CD4-positive, alpha-beta T cell (primary cell): Measurements from ENCODE around the gene MPV17. TPM values are rescaled to one million over a fixed set of nuclear protein-coding genes. Genes with fewer than 3 reads are reported as not detected.

Experiments
- ATAC-seq: fragments of 200-7000 bp; cut with Tn5 transposase; one replicate; pipeline ENCODE4 v1.10.0; 2022; ENCODE audit warnings: mild to moderate bottlenecking; ENCODE audit not compliant: poor library complexity
- CTCF ChIA-PET: fragments of 350-600 bp; sonication (Branson Sonifier 250); formaldehyde crosslinking; loops from one replicate; lab custom pipeline; 2021; ENCODE audit warnings: antibody characterized with exemption, inconsistent platforms; lab: Charles Lee
- POLR2A ChIA-PET: fragments of 350-600 bp; sonication (Branson Sonifier 250); formaldehyde crosslinking; loops from one replicate; lab custom pipeline; 2021; ENCODE audit warnings: antibody characterized with exemption, inconsistent platforms; lab: Charles Lee
- DNase-seq, 14 experiments: peaks; one replicate each; pipeline ENCODE4 v3.0.0-alpha.2; 2013 to 2020; ENCODE audit warnings: mixed read lengths in 2 of 14
- H3K27ac ChIP-seq, 2 donors: one replicate each; pipeline versions ENCODE4 v1.5.1 to v1.7.0; 2013; ENCODE audit warnings: low read length in 2 of 2, low read depth in 1 of 2, mild to moderate bottlenecking in 1 of 2
- H3K27me3 ChIP-seq, 2 experiments: 1 replicate in 1 of 2; 2 replicates in 1 of 2; pipeline versions ENCODE4 v1.6.1 to v1.7.0; 2013; ENCODE audit warnings: low read length in 2 of 2, control low read depth in 1 of 2, mild to moderate bottlenecking in 1 of 2, moderate library complexity in 1 of 2; ENCODE audit not compliant: insufficient read depth in 2 of 2, control insufficient read depth in 1 of 2
- H3K36me3 ChIP-seq: one replicate; pipeline ENCODE4 v1.6.1; 2013; ENCODE audit warnings: low read length, control low read depth; ENCODE audit not compliant: insufficient read depth
- H3K4me1 ChIP-seq: one replicate; pipeline ENCODE4 v1.6.1; 2013; ENCODE audit warnings: low read length, control low read depth; ENCODE audit not compliant: insufficient read depth
- H3K4me3 ChIP-seq: one replicate; pipeline ENCODE4 v1.5.1; 2013; ENCODE audit warnings: mild to moderate bottlenecking, low read length, moderate library complexity
- H3K9me3 ChIP-seq, 2 experiments: 1 replicate in 1 of 2; 2 replicates in 1 of 2; pipeline versions ENCODE4 v1.6.1 to v1.7.0; 2013; ENCODE audit warnings: low read length in 2 of 2, mild to moderate bottlenecking in 2 of 2, control low read depth in 1 of 2, moderate library complexity in 1 of 2; ENCODE audit not compliant: control insufficient read depth in 1 of 2, insufficient read depth in 1 of 2
- H3K27ac Mint-ChIP-seq: one replicate; pipeline ENCODE4 v1.8.0; 2020; ENCODE audit warnings: mixed read lengths
- H3K27me3 Mint-ChIP-seq: one replicate; pipeline ENCODE4 v1.8.0; 2021; ENCODE audit warnings: mixed read lengths
- H3K36me3 Mint-ChIP-seq: one replicate; pipeline ENCODE4 v1.8.0; 2021; ENCODE audit warnings: low read depth, mixed read lengths
- H3K4me1 Mint-ChIP-seq: one replicate; pipeline ENCODE4 v1.8.0; 2021; ENCODE audit warnings: low read depth, mixed read lengths
- H3K4me3 Mint-ChIP-seq: one replicate; pipeline ENCODE4 v1.8.0; 2020; ENCODE audit warnings: mild to moderate bottlenecking, mixed read lengths
- H3K9me3 Mint-ChIP-seq: one replicate; pipeline ENCODE4 v1.8.0; 2020; ENCODE audit warnings: mixed read lengths
- intact Hi-C, 2 experiments: fragments of 100-400 bp; cut with DNase I in 1 of 2; cut with micrococcal nuclease in 1 of 2; formaldehyde crosslinking; loops; one replicate each; pipeline versions ENCODE4 v1.15.1 to v1.9.0; 2023 to 2025; cut with DNase I, micrococcal nuclease
- total RNA-seq, 174 experiments: library from RNA in 2 of 174; stranded (reverse) in 2 of 174; gene quantifications; one replicate each; pipeline ENCODE4 v1.2.3 and lab custom pipeline; 2021 to 2026
- TF ChIP-seq, protein P1 (sequence below): fragments of 200-600 bp; IDR thresholded peaks from one replicate; pipeline ENCODE4 v1.8.0; 2022; ENCODE audit warnings: antibody characterized with exemption, mild to moderate bottlenecking

The MPV17 gene
- total RNA-seq, 2 experiments from 2014 or later = 29.3 to 31.0 TPM

DNA sequence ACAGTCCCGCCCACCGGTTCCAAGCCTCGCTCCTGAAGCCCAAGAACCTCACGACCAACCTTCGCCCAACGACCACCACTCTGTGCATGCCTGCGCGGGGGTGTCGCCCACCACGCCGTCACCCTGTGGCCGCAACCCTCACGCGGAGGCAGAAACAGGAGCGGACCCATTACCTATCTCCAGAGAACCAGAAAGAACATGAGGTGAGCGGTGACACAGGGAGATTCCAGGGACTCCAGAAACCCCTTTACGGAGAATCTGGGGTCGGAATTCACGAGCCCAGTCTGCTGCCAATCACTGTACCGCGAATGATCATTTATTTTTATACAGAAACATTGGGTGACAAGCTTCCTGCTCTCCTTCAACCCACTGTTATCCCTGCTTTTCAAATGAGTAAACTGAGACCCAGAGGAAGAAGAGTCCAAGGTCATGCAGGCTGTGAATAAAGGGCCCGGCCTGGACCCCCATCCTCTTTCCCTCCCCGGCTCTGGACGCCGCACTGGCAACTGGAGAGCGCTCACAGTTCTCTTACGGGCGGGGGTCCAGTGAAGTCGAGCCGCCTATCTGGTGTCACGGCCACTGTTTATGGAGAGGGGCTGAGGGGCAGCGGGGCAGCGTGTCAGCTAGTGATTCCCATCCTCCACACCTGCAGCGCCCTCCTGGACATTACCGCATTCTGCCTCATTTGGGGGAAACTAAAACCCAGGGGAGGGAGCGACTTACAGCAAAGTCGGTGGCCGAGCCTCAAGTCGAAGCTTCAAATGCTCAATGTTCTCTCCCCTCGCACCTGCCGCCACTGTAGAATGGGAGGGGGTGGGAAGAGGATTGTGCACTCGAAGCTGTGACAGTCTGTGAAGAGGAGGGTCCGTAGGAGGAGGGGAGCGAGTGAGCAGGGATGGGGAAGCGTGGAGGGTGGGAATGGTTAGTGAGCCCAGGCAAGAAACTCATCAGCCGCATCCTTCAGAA, 59.3 kb downstream of the MPV17 start:
- POLR2A ChIA-PET = interaction anchor here (0.7 kb wide), 3 partner anchors 16 to 812 kb away, joined by 3 to 5 read pairs (median 3); partner anchors contain the start of genes ATRAID and SLC5A6
- CTCF ChIA-PET = interaction anchor here (1.0 to 1.2 kb wide), 3 partner anchors 16 to 46 kb away, joined by 3 to 5 read pairs (median 3); partner anchors contain the start of gene CAD
- TF ChIP-seq, protein P1, sequence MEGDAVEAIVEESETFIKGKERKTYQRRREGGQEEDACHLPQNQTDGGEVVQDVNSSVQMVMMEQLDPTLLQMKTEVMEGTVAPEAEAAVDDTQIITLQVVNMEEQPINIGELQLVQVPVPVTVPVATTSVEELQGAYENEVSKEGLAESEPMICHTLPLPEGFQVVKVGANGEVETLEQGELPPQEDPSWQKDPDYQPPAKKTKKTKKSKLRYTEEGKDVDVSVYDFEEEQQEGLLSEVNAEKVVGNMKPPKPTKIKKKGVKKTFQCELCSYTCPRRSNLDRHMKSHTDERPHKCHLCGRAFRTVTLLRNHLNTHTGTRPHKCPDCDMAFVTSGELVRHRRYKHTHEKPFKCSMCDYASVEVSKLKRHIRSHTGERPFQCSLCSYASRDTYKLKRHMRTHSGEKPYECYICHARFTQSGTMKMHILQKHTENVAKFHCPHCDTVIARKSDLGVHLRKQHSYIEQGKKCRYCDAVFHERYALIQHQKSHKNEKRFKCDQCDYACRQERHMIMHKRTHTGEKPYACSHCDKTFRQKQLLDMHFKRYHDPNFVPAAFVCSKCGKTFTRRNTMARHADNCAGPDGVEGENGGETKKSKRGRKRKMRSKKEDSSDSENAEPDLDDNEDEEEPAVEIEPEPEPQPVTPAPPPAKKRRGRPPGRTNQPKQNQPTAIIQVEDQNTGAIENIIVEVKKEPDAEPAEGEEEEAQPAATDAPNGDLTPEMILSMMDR = no peak
- Mint-ChIP-seq H3K9me3 (no peaks in the 10 kb centered on the region), H3K4me1 (peaks cover 26% of the 10 kb centered on the region), H3K27ac (no peak overlapping the region), H3K36me3 (no peaks in the 10 kb centered on the region), H3K4me3 (peak overlapping the region; percentile 95), H3K27me3 (peaks cover 44% of the 10 kb centered on the region)
- intact Hi-C loops = loop anchor here in 1 of 2 experiments (10.0 kb wide), 1 partner anchor 49 kb away; the partner anchor contains the start of genes ATRAID, CAD and SLC5A6
- H3K4me3 ChIP-seq = peak overlapping the region; percentile 45
- DNase-seq (peak in 2 of 14 experiments; percentile 40 to 45), ATAC-seq (no peak)
- H3K27me3 ChIP-seq = peaks cover 55 to 61% of the 10 kb centered on the region in 2 experiments
- H3K36me3 ChIP-seq = no peaks in the 10 kb centered on the region
- H3K9me3 ChIP-seq = peaks cover 0 to 15% of the 10 kb centered on the region in 2 experiments
- H3K27ac ChIP-seq = no peak overlapping the region
- peaks cover 42% of the 10 kb centered on the region for H3K4me1 ChIP-seq

DNA sequence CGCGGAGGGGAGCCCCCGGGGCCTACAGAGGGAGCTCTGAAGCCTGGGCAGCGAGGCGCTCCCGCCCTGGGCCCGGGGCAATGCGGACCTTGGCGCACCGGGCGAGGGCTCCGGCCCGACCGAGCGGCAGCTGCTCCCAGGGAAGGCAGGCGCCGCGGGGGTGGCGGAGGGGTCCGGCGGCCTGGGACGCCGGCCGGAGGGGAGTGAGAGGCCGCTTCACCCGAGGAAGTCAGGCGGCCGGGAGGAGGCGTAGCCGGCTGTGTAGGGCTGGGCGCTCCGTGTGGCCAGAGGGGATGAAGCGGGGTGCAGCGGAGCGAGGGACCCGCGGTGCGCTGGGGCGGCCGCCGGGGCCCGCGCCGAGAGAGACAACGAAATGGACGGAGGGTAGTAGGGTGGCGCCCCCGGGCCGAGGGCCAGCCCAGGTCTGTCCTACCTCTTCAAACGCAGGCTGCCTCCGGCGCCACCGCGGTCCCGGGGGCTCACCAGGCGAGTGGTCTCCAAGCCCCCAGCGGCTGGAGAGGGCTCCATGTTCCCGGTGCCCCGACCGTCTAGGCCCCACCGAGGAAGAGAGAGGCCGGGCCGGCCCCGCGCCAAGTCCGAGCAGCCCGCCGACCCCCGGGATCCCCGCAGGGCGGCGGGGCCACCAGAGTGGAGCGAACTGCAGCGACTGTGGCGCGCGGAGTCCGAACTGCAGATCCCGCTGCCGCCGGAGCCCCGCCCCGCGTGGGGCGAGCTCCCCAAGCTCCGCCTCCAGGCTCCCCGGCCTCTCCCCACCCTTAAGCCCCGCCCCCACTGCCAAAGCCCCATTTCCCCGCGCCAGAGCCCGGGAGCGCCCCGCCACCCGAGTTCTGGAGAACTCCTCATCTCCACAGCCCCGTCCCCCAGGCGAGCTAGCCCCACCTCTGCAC, 60.3 kb downstream of the MPV17 start, which contains the start of gene SLC30A3:
SLC30A3 (minus strand) TSS at position 669 of the 908 bp plus-strand sequence; CDS start at position 528, 141 bp downstream.
- CTCF ChIA-PET = interaction anchor here (1.0 to 1.2 kb wide), 2 partner anchors 17 to 45 kb away, joined by 3 to 5 read pairs; partner anchors contain the start of gene CAD
- DNase-seq = peak; percentile 34 to 84 (median 64)
- Histone ChIP-seq H3K4me1 (peaks cover 42% of the 10 kb centered on the region), H3K27me3 (peaks cover 61 to 69% of the 10 kb centered on the region in 2 experiments), H3K9me3 (peaks cover 0 to 15% of the 10 kb centered on the region in 2 experiments), H3K27ac (no peak within 1 kb of the TSS), H3K36me3 (no peaks in the 10 kb centered on the region), H3K4me3 (peak within 1 kb of the TSS; percentile 45)
- peak; percentile 68 for ATAC-seq
- intact Hi-C loops = loop anchor here in 1 of 2 experiments (10.0 kb wide), 1 partner anchor 48 kb away; the partner anchor contains the start of genes ATRAID, CAD and SLC5A6
- POLR2A ChIA-PET = interaction anchor here (0.7 kb wide), 3 partner anchors 50 to 811 kb away, joined by 3 read pairs; partner anchors contain the start of genes ATRAID and SLC5A6
- TF ChIP-seq, protein P1 = no peak
- H3K27ac Mint-ChIP-seq = no peak within 1 kb of the TSS
- H3K4me1 Mint-ChIP-seq = peaks cover 26% of the 10 kb centered on the region
- no peaks in the 10 kb centered on the region for H3K36me3 Mint-ChIP-seq
- H3K4me3 Mint-ChIP-seq = peak within 1 kb of the TSS; percentile 95
- peaks cover 50% of the 10 kb centered on the region for H3K27me3 Mint-ChIP-seq
- no peaks in the 10 kb centered on the region for H3K9me3 Mint-ChIP-seq
